ENCODE results near the gene ARHGEF3. TPM values are rescaled to one million over a fixed set of nuclear protein-coding genes. Genes with fewer than 3 reads are reported as not detected.

Gene ARHGEF3
- total RNA-seq, 1 donor from 2014 or later = 27.0 TPM

DNA sequence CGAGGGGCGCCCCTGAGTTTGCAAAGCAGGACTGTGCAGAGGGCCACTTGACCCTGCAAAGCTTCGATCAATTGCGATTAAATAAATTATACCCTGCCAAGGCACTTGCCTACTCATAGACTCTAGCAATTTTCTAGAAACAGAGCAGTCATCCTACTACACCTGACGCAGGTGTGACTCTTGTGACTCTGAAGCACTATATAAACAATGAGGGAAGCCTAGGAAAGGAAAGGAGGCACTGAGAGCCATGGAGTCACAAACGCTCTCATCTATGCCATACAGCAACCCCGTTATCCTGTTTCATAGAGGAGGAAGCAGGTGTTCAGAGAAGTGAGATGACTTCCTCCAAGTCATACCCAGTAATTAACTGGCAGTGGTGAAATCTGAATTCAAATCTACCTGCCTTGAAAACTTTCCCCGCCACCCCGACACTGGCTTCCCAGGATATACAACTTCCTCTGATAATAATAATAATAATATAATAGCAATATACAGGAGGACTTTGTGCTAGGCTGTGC lies 14.4 kb downstream of the ARHGEF3 start:
- Mint-ChIP-seq H3K9me3 (no peaks in the 10 kb centered on the region), H3K4me1 (peaks cover 89% of the 10 kb centered on the region), H3K27me3 (no peaks in the 10 kb centered on the region), H3K4me3 (no peak overlapping the region), H3K36me3 (ENCODE audit: low read depth) (no peaks in the 10 kb centered on the region), H3K27ac (peak overlapping the region; percentile 36)
- no peak for DNase-seq
- intact Hi-C loops (cut with micrococcal nuclease) = no loop called here
- POLR2A ChIA-PET = interaction anchor here (5.2 kb wide), 1 partner anchor 13 kb away, joined by 39 read pairs; the partner anchor contains the start of gene ARHGEF3
- TF ChIP-seq, protein P1, sequence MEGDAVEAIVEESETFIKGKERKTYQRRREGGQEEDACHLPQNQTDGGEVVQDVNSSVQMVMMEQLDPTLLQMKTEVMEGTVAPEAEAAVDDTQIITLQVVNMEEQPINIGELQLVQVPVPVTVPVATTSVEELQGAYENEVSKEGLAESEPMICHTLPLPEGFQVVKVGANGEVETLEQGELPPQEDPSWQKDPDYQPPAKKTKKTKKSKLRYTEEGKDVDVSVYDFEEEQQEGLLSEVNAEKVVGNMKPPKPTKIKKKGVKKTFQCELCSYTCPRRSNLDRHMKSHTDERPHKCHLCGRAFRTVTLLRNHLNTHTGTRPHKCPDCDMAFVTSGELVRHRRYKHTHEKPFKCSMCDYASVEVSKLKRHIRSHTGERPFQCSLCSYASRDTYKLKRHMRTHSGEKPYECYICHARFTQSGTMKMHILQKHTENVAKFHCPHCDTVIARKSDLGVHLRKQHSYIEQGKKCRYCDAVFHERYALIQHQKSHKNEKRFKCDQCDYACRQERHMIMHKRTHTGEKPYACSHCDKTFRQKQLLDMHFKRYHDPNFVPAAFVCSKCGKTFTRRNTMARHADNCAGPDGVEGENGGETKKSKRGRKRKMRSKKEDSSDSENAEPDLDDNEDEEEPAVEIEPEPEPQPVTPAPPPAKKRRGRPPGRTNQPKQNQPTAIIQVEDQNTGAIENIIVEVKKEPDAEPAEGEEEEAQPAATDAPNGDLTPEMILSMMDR (IDR thresholded peaks at IDR 0.05) = no peak
- CTCF ChIA-PET = interaction anchor here (3.9 kb wide), 1 partner anchor 13 kb away, joined by 57 read pairs; the partner anchor contains the start of gene ARHGEF3
- no peak for ATAC-seq (ENCODE audit: low read depth)

DNA sequence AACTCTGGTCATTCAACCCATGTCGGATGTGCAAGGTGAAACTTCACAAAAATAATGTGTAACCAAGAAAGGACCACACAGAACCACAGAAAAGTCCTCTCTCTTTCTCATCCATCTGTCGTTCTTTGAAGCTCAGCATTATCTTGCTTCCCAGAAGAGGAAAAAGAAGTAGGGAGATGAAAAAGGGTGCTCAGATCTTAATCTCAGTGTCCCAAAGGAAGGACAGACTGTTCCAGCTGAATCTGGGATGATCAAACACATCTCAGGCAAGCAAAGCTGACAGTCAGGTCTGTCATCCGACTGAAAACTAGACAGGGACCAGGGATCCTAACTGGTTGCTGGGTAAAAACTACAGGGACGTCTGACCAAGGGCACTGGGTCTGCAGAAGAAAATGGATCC lies 16.2 kb downstream of the ARHGEF3 start:
- no peaks in the 10 kb centered on the region for H3K9me3 Mint-ChIP-seq
- ChIA-PET CTCF (interaction anchor here (1.2 to 9.8 kb wide), 4 partner anchors 14 to 205 kb away, joined by 3 to 91 read pairs (median 8); partner anchors contain the start of gene ARHGEF3), POLR2A (interaction anchor here (0.7 to 5.2 kb wide), 4 partner anchors 14 to 31 kb away, joined by 3 to 57 read pairs (median 50); partner anchors contain the start of gene ARHGEF3)
- H3K27ac Mint-ChIP-seq = peak overlapping the region; percentile 92
- peaks cover 90% of the 10 kb centered on the region for H3K4me1 Mint-ChIP-seq
- H3K27me3 Mint-ChIP-seq = no peaks in the 10 kb centered on the region
- peaks cover 4% of the 10 kb centered on the region for H3K36me3 Mint-ChIP-seq (ENCODE audit: low read depth)
- DNase-seq (no peak), ATAC-seq (ENCODE audit: low read depth) (no peak)
- intact Hi-C loops (cut with micrococcal nuclease) = loop anchor here (2.0 kb wide), 1 partner anchor 19 kb away; no protein-coding TSS in a partner anchor
- TF ChIP-seq, protein P1 (IDR thresholded peaks at IDR 0.05) = no peak
- no peak overlapping the region for H3K4me3 Mint-ChIP-seq

DNA sequence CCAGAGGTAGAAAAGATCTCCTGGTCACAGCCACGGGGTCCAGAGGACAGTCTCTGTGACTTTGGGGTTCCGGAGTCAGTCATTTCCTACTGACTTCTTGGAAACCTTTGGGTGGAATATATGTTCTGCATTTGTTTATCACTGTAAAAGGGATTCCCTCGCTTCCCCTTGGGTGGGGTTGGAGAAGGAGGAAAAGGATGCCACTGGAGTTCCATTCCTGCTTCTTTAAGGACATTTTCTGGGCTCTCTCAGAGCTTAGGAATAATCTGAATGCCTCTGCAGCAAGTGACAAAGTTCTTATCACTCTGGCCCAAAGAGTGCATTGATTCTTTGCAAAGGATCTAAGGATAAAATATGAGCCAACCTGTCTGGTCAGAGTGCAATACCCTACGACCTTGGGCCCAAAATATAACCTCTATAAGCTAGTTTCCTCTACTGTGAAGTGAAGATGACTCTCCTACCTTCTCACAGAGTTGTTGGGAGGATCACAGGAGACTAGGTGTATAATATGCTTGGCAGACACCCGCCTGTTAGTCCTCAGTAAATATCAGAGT lies 17.2 kb downstream of the ARHGEF3 start:
- ATAC-seq (ENCODE audit: low read depth) (no peak), DNase-seq (no peak)
- POLR2A ChIA-PET = interaction anchor here (0.5 to 5.2 kb wide), 9 partner anchors 11 to 102 kb away, joined by 3 to 57 read pairs (median 5); partner anchors contain the start of genes ARHGEF3 and TASOR
- TF ChIP-seq, protein P1 (IDR thresholded peaks at IDR 0.05) = no peak
- H3K27ac Mint-ChIP-seq = peak overlapping the region; percentile 92
- no peaks in the 10 kb centered on the region for H3K27me3 Mint-ChIP-seq
- no peak overlapping the region for H3K4me3 Mint-ChIP-seq
- no peaks in the 10 kb centered on the region for H3K9me3 Mint-ChIP-seq
- CTCF ChIA-PET = interaction anchor here (2.0 to 9.8 kb wide), 3 partner anchors 15 to 204 kb away, joined by 6 to 91 read pairs (median 11); partner anchors contain the start of gene ARHGEF3
- peaks cover 4% of the 10 kb centered on the region for H3K36me3 Mint-ChIP-seq (ENCODE audit: low read depth)
- H3K4me1 Mint-ChIP-seq = peaks cover 90% of the 10 kb centered on the region
- intact Hi-C loops (cut with micrococcal nuclease) = loop anchor here (1.0 to 5.0 kb wide), 5 partner anchors 15 to 813 kb away; partner anchors contain the start of gene ARF4

DNA sequence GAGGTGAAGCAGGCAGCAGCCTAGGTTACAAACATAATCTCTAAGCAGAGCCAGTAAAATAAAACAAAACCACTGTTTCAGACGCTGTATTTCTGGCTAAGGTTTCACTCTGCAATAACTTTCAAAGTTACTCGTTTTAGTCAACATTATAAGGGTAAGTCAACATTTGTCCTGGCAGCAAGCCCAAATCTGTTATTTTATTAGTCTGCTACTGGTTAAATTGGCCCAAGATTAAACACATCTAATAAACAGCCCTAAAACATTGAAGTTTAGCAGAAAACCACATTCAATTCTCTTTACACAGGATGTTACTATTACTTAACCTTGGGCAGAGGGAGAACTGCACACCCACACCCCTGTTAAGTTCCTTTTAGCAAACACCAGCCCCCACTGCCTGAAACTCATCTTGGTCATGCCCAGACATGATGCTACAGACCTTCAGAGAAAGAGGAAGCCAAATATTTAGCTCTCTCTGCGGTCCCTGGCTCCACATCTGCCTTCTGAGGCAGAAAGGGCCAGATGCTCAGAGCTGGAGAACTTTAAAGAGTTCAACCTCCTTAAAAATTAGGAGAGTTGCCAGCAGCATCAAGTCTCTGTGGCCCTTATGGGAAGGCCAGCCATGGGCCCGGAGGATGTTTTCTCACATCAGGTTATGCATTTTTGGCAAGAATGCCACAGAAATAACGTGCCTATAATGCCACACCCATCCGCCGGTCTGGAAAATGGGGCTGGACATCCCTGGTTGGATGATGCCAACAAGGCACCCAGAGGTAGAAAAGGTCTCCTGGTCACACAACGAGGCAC lies 17.9 kb downstream of the ARHGEF3 start:
- ChIA-PET CTCF (interaction anchor here (2.0 to 9.8 kb wide), 3 partner anchors 16 to 204 kb away, joined by 6 to 91 read pairs (median 11); partner anchors contain the start of gene ARHGEF3), POLR2A (interaction anchor here (0.5 to 5.2 kb wide), 9 partner anchors 11 to 101 kb away, joined by 3 to 57 read pairs (median 5); partner anchors contain the start of genes ARHGEF3 and TASOR)
- TF ChIP-seq, protein P1 (IDR thresholded peaks at IDR 0.05) = no peak
- ATAC-seq (ENCODE audit: low read depth) (peak; percentile 99), DNase-seq (peak; percentile 40)
- intact Hi-C loops (cut with micrococcal nuclease) = loop anchor here (1.0 to 5.0 kb wide), 5 partner anchors 15 to 813 kb away; partner anchors contain the start of gene ARF4
- H3K9me3 Mint-ChIP-seq = no peaks in the 10 kb centered on the region
- peak overlapping the region; percentile 32 for H3K4me3 Mint-ChIP-seq
- no peaks in the 10 kb centered on the region for H3K27me3 Mint-ChIP-seq
- peaks cover 88% of the 10 kb centered on the region for H3K4me1 Mint-ChIP-seq
- peak overlapping the region; percentile 92 for H3K27ac Mint-ChIP-seq
- H3K36me3 Mint-ChIP-seq (ENCODE audit: low read depth) = peaks cover 4% of the 10 kb centered on the region

All from activated B cell treated with CpG ODN at 0.5 μM for 24 hours (primary cell).